H1 (cell line): ENCODE data around the gene ATP11A. TPM values are rescaled to one million over a fixed set of nuclear protein-coding genes. Genes with fewer than 3 reads are reported as not detected.

Experiments
- CTCF ChIA-PET: fragments of 300-600 bp; sonication (Branson Sonifier 250); formaldehyde crosslinking; loops from one replicate; lab custom pipeline; 2021; ENCODE audit not compliant: partially characterized antibody; lab: Charles Lee
- POLR2A ChIA-PET: fragments of 300-600 bp; sonication (Branson Sonifier 250); formaldehyde crosslinking; loops from one replicate; lab custom pipeline; 2021; ENCODE audit warnings: inconsistent platforms; ENCODE audit not compliant: partially characterized antibody; lab: Charles Lee
- DNase-seq, 2 experiments: peaks; one replicate each; pipeline versions ENCODE4 v3.0.0 to v3.0.0-alpha.2; 2010 to 2022; ENCODE audit warnings: low spot score in 2 of 2, low read depth in 1 of 2, mixed read lengths in 1 of 2
- FAIRE-seq: peaks from 2 replicates; lab custom pipeline; 2011; peaks lifted over from hg19 to GRCh38; lab: Jason Lieb, UNC
- H2AFZ ChIP-seq: 2 replicates; pipeline ENCODE4 v1.8.1; 2012; ENCODE audit warnings: low read length, inconsistent platforms
- H2AK5ac ChIP-seq: 2 replicates; pipeline ENCODE4 v1.6.1; 2013; ENCODE audit warnings: low read depth, low read length
- H2BK120ac ChIP-seq: replicated peaks from 2 replicates; pipeline ENCODE3; 2013; ENCODE audit warnings: low read depth, low read length, inconsistent platforms
- H2BK12ac ChIP-seq: 2 replicates; pipeline ENCODE4 v1.6.1; 2013; ENCODE audit warnings: low read depth, low read length
- H2BK15ac ChIP-seq: 2 replicates; pipeline ENCODE4 v1.6.1; 2013; ENCODE audit warnings: low read length
- H2BK20ac ChIP-seq: 2 replicates; pipeline ENCODE4 v1.6.1; 2013; ENCODE audit warnings: low read length
- H2BK5ac ChIP-seq: 2 replicates; pipeline ENCODE4 v1.6.1; 2013; ENCODE audit warnings: low read depth, low read length
- H3K14ac ChIP-seq: 2 replicates; pipeline ENCODE4 v1.6.1; 2013; ENCODE audit warnings: inconsistent platforms; ENCODE audit not compliant: insufficient read length
- H3K18ac ChIP-seq: 2 replicates; pipeline ENCODE4 v1.6.1; 2013; ENCODE audit warnings: low read length; ENCODE audit errors: extremely low read depth
- H3K23ac ChIP-seq: 2 replicates; pipeline ENCODE4 v1.6.1; 2013; ENCODE audit warnings: inconsistent platforms; ENCODE audit not compliant: insufficient read length
- H3K23me2 ChIP-seq: 2 replicates; pipeline ENCODE4 v1.6.1; 2013; ENCODE audit warnings: low read depth, low read length
- H3K27ac ChIP-seq: 2 replicates; pipeline ENCODE4 v1.6.1; 2011; ENCODE audit warnings: low read depth, low read length, inconsistent platforms
- H3K27me3 ChIP-seq, 4 experiments: replicated peaks in 1 of 4; 1 replicate in 1 of 4; 2 replicates in 3 of 4; pipeline versions ENCODE4 v1.6.1 to v1.8.1; 2011 to 2013; ENCODE audit warnings: low read length in 3 of 4, mild to moderate bottlenecking in 3 of 4, inconsistent platforms in 2 of 4, mixed read lengths in 2 of 4, moderate library complexity in 1 of 4; ENCODE audit not compliant: control insufficient read depth in 3 of 4, insufficient read depth in 3 of 4; ENCODE audit errors: extremely low read depth in 1 of 4
- H3K36me3 ChIP-seq, 4 experiments: 2 replicates each; pipeline versions ENCODE4 v1.6.1 to v1.8.1; 2011 to 2013; ENCODE audit warnings: mild to moderate bottlenecking in 4 of 4, low read length in 3 of 4, moderate library complexity in 2 of 4, control low read depth in 1 of 4, inconsistent platforms in 1 of 4; ENCODE audit not compliant: insufficient read depth in 4 of 4, control insufficient read depth in 2 of 4
- H3K4ac ChIP-seq: replicated peaks from 2 replicates; pipeline ENCODE3; 2013; ENCODE audit warnings: low read length, low read depth, mixed read lengths, inconsistent platforms; ENCODE audit not compliant: insufficient read length
- H3K4me1 ChIP-seq, 4 experiments: replicated peaks in 1 of 4; 1 replicate in 1 of 4; 2 replicates in 3 of 4; pipeline versions ENCODE4 v1.6.1 to v1.8.1; 2011 to 2013; ENCODE audit warnings: low read length in 3 of 4, inconsistent platforms in 2 of 4, mixed read lengths in 1 of 4; ENCODE audit not compliant: insufficient read depth in 4 of 4, control insufficient read depth in 3 of 4
- H3K4me2 ChIP-seq, 2 experiments: 2 replicates each; pipeline versions ENCODE4 v1.6.1 to v1.8.1; 2011 to 2013; ENCODE audit warnings: low read depth in 2 of 2, low read length in 2 of 2, control low read depth in 1 of 2, inconsistent platforms in 1 of 2, mild to moderate bottlenecking in 1 of 2; ENCODE audit not compliant: insufficient read depth in 1 of 2
- H3K4me3 ChIP-seq, 4 experiments: fragments of 200-600, 300-600 bp in 1 of 4; sonication (generic), shearing (Covaris generic), sonication (Bioruptor Twin) in 1 of 4; 2 replicates each; pipeline versions ENCODE4 v1.5.1 to v1.8.1; 2011 to 2016; ENCODE audit warnings: low read length in 4 of 4, low read depth in 3 of 4, control low read depth in 2 of 4, inconsistent platforms in 2 of 4, mild to moderate bottlenecking in 2 of 4, mixed read lengths in 1 of 4, moderate library complexity in 1 of 4; ENCODE audit not compliant: insufficient read depth in 2 of 4; ENCODE audit errors: extremely low read depth in 1 of 4
- H3K56ac ChIP-seq: replicated peaks from 2 replicates; pipeline ENCODE3; 2013; ENCODE audit warnings: low read depth, mild to moderate bottlenecking, mixed read lengths, low read length, inconsistent platforms; ENCODE audit not compliant: insufficient read length
- H3K79me1 ChIP-seq: 2 replicates; pipeline ENCODE4 v1.6.1; 2013; ENCODE audit warnings: low read depth, low read length, control low read depth
- H3K79me2 ChIP-seq, 2 experiments: 2 replicates each; pipeline versions ENCODE4 v1.6.1 to v1.8.1; 2012 to 2013; ENCODE audit warnings: low read length in 2 of 2, mild to moderate bottlenecking in 2 of 2, inconsistent platforms in 1 of 2; ENCODE audit not compliant: insufficient read depth in 2 of 2, control insufficient read depth in 1 of 2
- H3K9ac ChIP-seq, 4 experiments: replicated peaks in 1 of 4; 1 replicate in 1 of 4; 2 replicates in 3 of 4; pipeline versions ENCODE4 v1.6.1 to v1.8.1; 2011 to 2013; ENCODE audit warnings: low read depth in 3 of 4, low read length in 3 of 4, control low read depth in 2 of 4, mild to moderate bottlenecking in 2 of 4, moderate library complexity in 2 of 4, inconsistent platforms in 1 of 4; ENCODE audit errors: extremely low read depth in 1 of 4
- H3K9me3 ChIP-seq, 2 experiments: 2 replicates each; pipeline versions ENCODE4 v1.6.1 to v1.8.1; 2012 to 2013; ENCODE audit warnings: mild to moderate bottlenecking in 2 of 2, moderate library complexity in 2 of 2, control low read depth in 1 of 2, inconsistent platforms in 1 of 2, low read depth in 1 of 2, low read length in 1 of 2, mixed read lengths in 1 of 2; ENCODE audit not compliant: insufficient read depth in 2 of 2
- H4K20me1 ChIP-seq, 2 experiments: replicated peaks in 1 of 2; 2 replicates each; pipeline versions ENCODE3 to v1.8.1; 2011 to 2013; ENCODE audit warnings: inconsistent platforms in 2 of 2, low read length in 2 of 2, mild to moderate bottlenecking in 1 of 2; ENCODE audit not compliant: insufficient read depth in 2 of 2, control insufficient read depth in 1 of 2
- H4K5ac ChIP-seq: 2 replicates; pipeline ENCODE4 v1.6.1; 2013; ENCODE audit warnings: low read length, low read depth, mixed read lengths, inconsistent platforms; ENCODE audit not compliant: insufficient read length
- H4K8ac ChIP-seq: 2 replicates; pipeline ENCODE4 v1.8.0; 2013; ENCODE audit warnings: mild to moderate bottlenecking, moderate library complexity, low read length, inconsistent platforms; ENCODE audit not compliant: insufficient read depth; ENCODE audit errors: extremely low read depth
- H4K91ac ChIP-seq: replicated peaks from 2 replicates; pipeline ENCODE3; 2013; ENCODE audit warnings: low read length, mixed read lengths, inconsistent platforms; ENCODE audit not compliant: insufficient read length
- CHD2 ChIP-seq: IDR thresholded peaks from 2 replicates; pipeline ENCODE4 v1.6.1; 2012; ENCODE audit warnings: low read length, improper control_type of control experiment
- JUN ChIP-seq: IDR thresholded peaks from 2 replicates; pipeline ENCODE4 v1.6.1; 2011; ENCODE audit warnings: low read depth, mild to moderate bottlenecking, improper control_type of control experiment, low read length
- PHF8 ChIP-seq: fragments of 200-600 bp; sonication (generic); conservative IDR thresholded peaks from 2 replicates; pipeline ENCODE4 v1.7.1; 2012; ENCODE audit warnings: low read depth, mild to moderate bottlenecking, inconsistent platforms, low read length, moderate library complexity
- WGBS, 2 experiments: shearing (Covaris generic) in 1 of 2; methylation state at CpG; one replicate each; pipeline versions ENCODE4 v1.1.6 to v1.1.7; 2013 to 2015; ENCODE audit warnings: low lambda C conversion rate in 2 of 2, mixed read lengths in 2 of 2, inconsistent platforms in 1 of 2, low coverage in 1 of 2, missing lambda C conversion rate in 1 of 2; ENCODE audit not compliant: insufficient replicate concordance in 2 of 2, insufficient coverage in 1 of 2, insufficient read length in 1 of 2; ENCODE audit errors: extremely low coverage in 1 of 2, missing lambda C conversion rate in 1 of 2; 5-methylcytosine and 5-hydroxymethylcytosine counted together
- polyA plus RNA-seq, 7 experiments: library from polyadenylated mRNA; depleted of rRNA in 3 of 7; stranded (reverse) in 5 of 7; unstranded in 2 of 7; fragments of >200 nt in 5 of 7; fragments of 200-250 nt in 2 of 7; gene quantifications; 1 replicate in 5 of 7; 2 replicates in 1 of 7; 4 replicates in 1 of 7; pipeline versions ENCODE4 v1.2.1 to v1.2.3, GENCODE V29; 2011 to 2013; ENCODE audit warnings: missing spikeins in 2 of 7, mixed read lengths in 2 of 7
- total RNA-seq: library from RNA; stranded (reverse); fragmentation: NEBNext Ultra II Directional; extraction: Animal tissue kit (Norgen Biotek cat#: 25700); gene quantifications from 2 replicates; pipeline ENCODE4 v1.2.1, GENCODE V29; 2021

ATP11A gene
- total and polyA plus RNA-seq, 2 of the 8 experiments (the other 6 are each of a cell fraction or from before 2014, with no cell fraction given) = 28.8 to 72.9 TPM

DNA sequence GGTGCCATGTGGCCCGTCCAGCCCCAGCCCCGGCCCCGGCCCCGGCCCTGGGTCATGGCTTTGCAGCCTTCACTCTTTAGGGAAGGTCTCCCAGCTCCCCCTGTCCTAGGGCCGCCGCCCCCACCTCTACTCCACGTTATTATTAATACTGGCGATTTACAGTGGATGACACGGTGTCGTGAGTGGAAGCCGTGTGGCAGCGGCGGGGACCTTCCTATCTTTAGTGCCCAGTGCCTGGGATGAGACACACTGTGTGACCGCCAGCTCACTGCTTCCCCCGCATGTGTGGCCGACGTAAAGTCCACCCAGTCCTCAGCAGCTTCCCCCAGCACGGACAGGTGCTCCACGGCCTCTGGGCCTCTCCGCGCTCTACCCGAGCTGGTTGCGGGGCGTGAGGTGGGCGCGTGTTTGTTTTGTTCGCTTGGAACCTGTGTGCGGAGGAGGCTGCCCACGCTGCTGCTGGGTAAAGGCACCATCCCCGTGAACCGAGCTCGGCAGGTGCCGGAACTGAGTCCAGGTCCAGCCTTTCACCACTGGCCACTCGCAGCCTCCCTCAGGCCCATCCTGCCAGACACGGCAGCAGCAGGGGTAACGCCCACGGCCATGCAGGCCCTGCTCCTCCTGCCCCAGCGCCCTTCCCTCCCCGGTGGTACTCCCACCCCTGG is 208.2 kb downstream of the ATP11A start:
- Histone ChIP-seq H3K4ac (no peak overlapping the region), H3K18ac (no peak overlapping the region), H4K8ac (no peak overlapping the region), H2BK15ac (no peak overlapping the region), H2AFZ (no peak overlapping the region), H2BK20ac (no peak overlapping the region; the same call in 1 of the 2 replicates), H3K9me3 (no peaks in the 10 kb centered on the region), H3K14ac (no peak overlapping the region), H2BK12ac (no peak overlapping the region), H3K27me3 (no peaks in the 10 kb centered on the region), H2AK5ac (no peak overlapping the region), H2BK120ac (no peak overlapping the region), H3K27ac (no peak overlapping the region), H3K4me3 (no peak overlapping the region), H4K20me1 (peaks cover 0 to 12% of the 10 kb centered on the region in 2 experiments), H3K79me1 (peaks cover 2% of the 10 kb centered on the region; the same call in 1 of the 2 replicates), H3K4me2 (no peak overlapping the region), H3K56ac (no peak overlapping the region), H3K23me2 (peaks cover 5% of the 10 kb centered on the region; the same call in 1 of the 2 replicates), H3K36me3 (no peaks in the 10 kb centered on the region; a peak in 1 of 8 replicates), H3K9ac (no peak overlapping the region), H3K23ac (no peak overlapping the region), H3K79me2 (peaks cover 0 to 3% of the 10 kb centered on the region in 2 experiments; a peak in 1 of 4 replicates), H4K91ac (no peak overlapping the region), H2BK5ac (no peak overlapping the region), H3K4me1 (peaks cover 4 to 40% (median 31%) of the 10 kb centered on the region in 4 experiments), H4K5ac (no peak overlapping the region)
- DNase-seq = no peak
- FAIRE-seq = no peak
- ChIA-PET POLR2A (interaction anchor here (0.7 to 1.3 kb wide), 3 partner anchors 10 to 33 kb away, joined by 3 to 5 read pairs (median 3); no protein-coding TSS in a partner anchor), CTCF (interaction anchor here (0.7 to 1.7 kb wide), 6 partner anchors 8 to 104 kb away, joined by 3 to 4 read pairs (median 4); no protein-coding TSS in a partner anchor)
- no peak for TF ChIP-seq JUN
- TF ChIP-seq CHD2 = no peak
- no peak for TF ChIP-seq PHF8
- 91% methylated on average over 31 of the region's 39 CpGs; no CpG with 5 or more reads in 1 of the 2 experiments for WGBS, 2 experiments
